GM23248 (cell line): ENCODE data around the gene DMBX1. TPM values are rescaled to one million over a fixed set of nuclear protein-coding genes. Genes with fewer than 3 reads are reported as not detected.

Source experiments
- DNase-seq: peaks from one replicate; pipeline ENCODE4 v3.0.0-alpha.2; 2015
- H2AFZ ChIP-seq: fragments of 200-600 bp; sonication (generic); 2 replicates; pipeline ENCODE4 v1.6.1; 2016; ENCODE audit warnings: antibody characterized with exemption
- H3F3A ChIP-seq: fragments of 200-600 bp; sonication (generic); 2 replicates; pipeline ENCODE4 v1.6.1; 2016; ENCODE audit warnings: mild to moderate bottlenecking, antibody characterized with exemption, mixed run types; ENCODE audit not compliant: insufficient read depth
- H3K27ac ChIP-seq: fragments of 200-600 bp; sonication (generic); 2 replicates; pipeline ENCODE4 v1.5.1; 2016; ENCODE audit warnings: mild to moderate bottlenecking
- H3K27me3 ChIP-seq: fragments of 200-600 bp; sonication (generic); replicated peaks from 2 replicates; pipeline ENCODE4 v1.6.1; 2016; ENCODE audit warnings: mild to moderate bottlenecking; ENCODE audit not compliant: insufficient read depth
- H3K36me3 ChIP-seq: fragments of 200-600 bp; sonication (generic); 2 replicates; pipeline ENCODE4 v1.6.1; 2016; ENCODE audit warnings: low read depth, mild to moderate bottlenecking
- H3K4me1 ChIP-seq: fragments of 200-600 bp; sonication (generic); 2 replicates; pipeline ENCODE4 v1.6.1; 2016; ENCODE audit warnings: mild to moderate bottlenecking; ENCODE audit not compliant: insufficient read depth
- H3K4me2 ChIP-seq: fragments of 200-600 bp; sonication (generic); one replicate; pipeline ENCODE4 v1.6.1; 2016; ENCODE audit warnings: mild to moderate bottlenecking; ENCODE audit not compliant: unreplicated experiment
- H3K4me3 ChIP-seq: fragments of 200-600 bp; sonication (generic); 2 replicates; pipeline ENCODE4 v1.5.1; 2016; ENCODE audit warnings: mild to moderate bottlenecking
- H3K79me2 ChIP-seq: fragments of 200-600 bp; sonication (generic); 2 replicates; pipeline ENCODE4 v1.6.1; 2016; ENCODE audit warnings: mild to moderate bottlenecking; ENCODE audit not compliant: insufficient read depth
- H3K9ac ChIP-seq: fragments of 200-600 bp; sonication (generic); 2 replicates; pipeline ENCODE4 v1.6.1; 2016; ENCODE audit warnings: mild to moderate bottlenecking
- H3K9me2 ChIP-seq: fragments of 200-600 bp; sonication (generic); 2 replicates; pipeline ENCODE4 v1.6.1; 2016; ENCODE audit warnings: mixed run types, mild to moderate bottlenecking, moderate library complexity; ENCODE audit not compliant: insufficient read depth
- H3K9me3 ChIP-seq: fragments of 200-600 bp; sonication (generic); one replicate; pipeline ENCODE4 v1.6.1; 2017; ENCODE audit warnings: low read depth
- H4K20me1 ChIP-seq: fragments of 200-600 bp; sonication (generic); 2 replicates; pipeline ENCODE4 v1.6.0; 2016; ENCODE audit not compliant: insufficient read depth
- EZH2 ChIP-seq: fragments of 200-600 bp; sonication (generic); IDR thresholded peaks from 2 replicates; pipeline ENCODE4 v1.6.1; 2018; ENCODE audit warnings: antibody characterized with exemption, mild to moderate bottlenecking; ENCODE audit not compliant: insufficient read depth, poor library complexity, severe bottlenecking
- EZH2phosphoT487 ChIP-seq: fragments of 200-600 bp; sonication (generic); IDR thresholded peaks from 2 replicates; pipeline ENCODE4 v1.6.1; 2018; ENCODE audit warnings: antibody characterized with exemption, moderate library complexity, mild to moderate bottlenecking, low read depth; ENCODE audit not compliant: insufficient read depth
- WGBS, 2 experiments: methylation state at CpG; one replicate each; pipeline ENCODE4 v1.1.6; 2015 to 2017; ENCODE audit warnings: low lambda C conversion rate in 2 of 2, low coverage in 1 of 2; ENCODE audit errors: missing lambda C conversion rate in 2 of 2; 5-methylcytosine and 5-hydroxymethylcytosine counted together
- in situ Hi-C: fragments of 300-500 bp; cut with MboI; formaldehyde crosslinking; loops from 2 replicates; pipeline ENCODE4 v1.15.0; 2020
- polyA plus RNA-seq: library from polyadenylated mRNA; unstranded; fragments of >200 nt; fragmentation: Nextera tagmentation; extraction: Ambion mirVana; gene quantifications from 2 replicates; pipeline ENCODE4 v1.2.1, GENCODE V29; 2016
- total RNA-seq: library from RNA; depleted of rRNA; stranded (reverse); fragments of >200 nt; shearing (Covaris generic); gene quantifications from 2 replicates; pipeline ENCODE4 v1.2.3, GENCODE V29; 2014

Gene DMBX1
- total and polyA plus RNA-seq, 2 experiments from 2014 or later, result not detected

- Histone ChIP-seq H3K9me3 (no peaks in the 10 kb centered on the region), H3K27ac (no peak overlapping the region), H3K4me1 (peaks cover 8% of the 10 kb centered on the region), H3K9me2 (no peaks in the 10 kb centered on the region), H3K36me3 (no peaks in the 10 kb centered on the region), H3K4me2 (no peak overlapping the region), H4K20me1 (no peaks in the 10 kb centered on the region), H3K9ac (no peak overlapping the region), H2AFZ (no peak overlapping the region), H3K79me2 (no peaks in the 10 kb centered on the region), H3F3A (no peaks in the 10 kb centered on the region), H3K4me3 (no peak overlapping the region), H3K27me3 (no peaks in the 10 kb centered on the region)
- in situ Hi-C loops, result no loop called here
- DNase-seq, result no peak
- WGBS, 2 experiments, result 83 to 85% methylated on average over 5 of the region's 5 CpGs
- no peak for TF ChIP-seq EZH2phosphoT487
- no peak for TF ChIP-seq EZH2
These were observed 23.9 kb downstream of the DMBX1 start for GRCh38 chr1:46513536-46513935.

- in situ Hi-C loops, result no loop called here
- TF ChIP-seq EZH2phosphoT487 (no peak), EZH2 (no peak)
These were observed 25.9 kb downstream of the DMBX1 start for GRCh38 chr1:46515576-46515975.

GRCh38 chr1:46516200-46516950 lies 26.7 kb downstream of the DMBX1 start:
- H3K4me1 ChIP-seq, result peaks cover 17% of the 10 kb centered on the region
- H2AFZ ChIP-seq, result no peak overlapping the region
- no peak overlapping the region for H3K27ac ChIP-seq
- H4K20me1 ChIP-seq, result no peaks in the 10 kb centered on the region
- WGBS, 2 experiments, result 80 to 83% methylated on average over 12 of the region's 12 CpGs
- no peak overlapping the region for H3K4me2 ChIP-seq
- H3K4me3 ChIP-seq, result no peak overlapping the region
- no peaks in the 10 kb centered on the region for H3K27me3 ChIP-seq
- H3K9me2 ChIP-seq, result no peaks in the 10 kb centered on the region
- no peak for DNase-seq
- H3K36me3 ChIP-seq, result no peaks in the 10 kb centered on the region
- no peak for TF ChIP-seq EZH2phosphoT487
- no peak for TF ChIP-seq EZH2
- in situ Hi-C loops, result no loop called here
- H3K79me2 ChIP-seq, result no peaks in the 10 kb centered on the region
- H3K9ac ChIP-seq, result no peak overlapping the region
- no peaks in the 10 kb centered on the region for H3K9me3 ChIP-seq
- peaks cover 9% of the 10 kb centered on the region; the same call in 1 of the 2 replicates for H3F3A ChIP-seq

More at GRCh38 chr1:46515576-46515975, 25.9 kb downstream of the DMBX1 start:
- WGBS, 2 experiments, result 94 to 96% methylated on average over 6 of the region's 6 CpGs
- Histone ChIP-seq H3K9me2 (no peaks in the 10 kb centered on the region), H3K4me2 (no peak overlapping the region), H2AFZ (no peak overlapping the region), H3F3A (peaks cover under 1% of the 10 kb centered on the region; the same call in 1 of the 2 replicates), H3K9ac (no peak overlapping the region), H3K4me1 (peaks cover 9% of the 10 kb centered on the region), H4K20me1 (no peaks in the 10 kb centered on the region), H3K27me3 (no peaks in the 10 kb centered on the region), H3K27ac (no peak overlapping the region), H3K79me2 (no peaks in the 10 kb centered on the region), H3K9me3 (no peaks in the 10 kb centered on the region), H3K36me3 (no peaks in the 10 kb centered on the region), H3K4me3 (no peak overlapping the region)
- no peak for DNase-seq

GRCh38 chr1:46517010-46517600 lies 27.5 kb downstream of the DMBX1 start:
- Histone ChIP-seq H3K27me3 (no peaks in the 10 kb centered on the region), H3K9me3 (no peaks in the 10 kb centered on the region), H3K4me3 (no peak overlapping the region), H3K27ac (no peak overlapping the region), H2AFZ (no peak overlapping the region), H3K9ac (no peak overlapping the region), H3K9me2 (no peaks in the 10 kb centered on the region), H3K4me2 (no peak overlapping the region), H4K20me1 (no peaks in the 10 kb centered on the region), H3F3A (peaks cover 15% of the 10 kb centered on the region; the same call in 1 of the 2 replicates), H3K4me1 (peaks cover 24% of the 10 kb centered on the region), H3K79me2 (no peaks in the 10 kb centered on the region), H3K36me3 (no peaks in the 10 kb centered on the region)
- 38 to 40% methylated on average over 10 of the region's 10 CpGs for WGBS, 2 experiments
- TF ChIP-seq EZH2phosphoT487 (no peak), EZH2 (no peak)
- DNase-seq, result no peak
- in situ Hi-C loops, result no loop called here
